Measurements from ENCODE around the gene RAD50.

Gene RAD50

GRCh38 chr5:132662925-132663770 is 106.4 kb downstream of the RAD50 start:
- H3K79me2 ChIP-seq (ENCODE audit: insufficient read depth, low read length): no peaks in the 10 kb centered on the region
- H3K4me2 ChIP-seq (ENCODE audit: low read depth, low read length, poor library complexity, severe bottlenecking): no peak overlapping the region
- no peaks in the 10 kb centered on the region for H3K9me3 ChIP-seq (ENCODE audit: insufficient read depth, low read length)
- H3K36me3 ChIP-seq (ENCODE audit: low read length): no peaks in the 10 kb centered on the region
- H3K9me2 ChIP-seq (replicated peaks; ENCODE audit: insufficient read depth, low read length): no peaks in the 10 kb centered on the region
- no peak overlapping the region for H3K27ac ChIP-seq (ENCODE audit: low read depth, low read length)
- no peak overlapping the region for H2AFZ ChIP-seq (ENCODE audit: low read depth, low read length, severe bottlenecking)
- no peak overlapping the region for H3K4me3 ChIP-seq (ENCODE audit: insufficient read depth, low read length, poor library complexity, severe bottlenecking)
- TF ChIP-seq EZH2phosphoT487 (conservative IDR thresholded peaks at IDR 0.05; ENCODE audit: low read length): no peak
- no peak for TF ChIP-seq CTCF (IDR thresholded peaks at IDR 0.05; ENCODE audit: insufficient read depth, low read length, poor library complexity, severe bottlenecking)
- H3K27me3 ChIP-seq (ENCODE audit: low read length): no peaks in the 10 kb centered on the region
- H4K20me1 ChIP-seq (ENCODE audit: low read depth, low read length): no peaks in the 10 kb centered on the region
- no peaks in the 10 kb centered on the region for H3F3A ChIP-seq (ENCODE audit: insufficient read depth)
- no peak overlapping the region for H3K9ac ChIP-seq (ENCODE audit: low read length)

- Histone ChIP-seq H3K9ac (ENCODE audit: low read length) (no peak overlapping the region), H3K4me2 (ENCODE audit: low read depth, low read length, poor library complexity, severe bottlenecking) (no peak overlapping the region), H3F3A (ENCODE audit: insufficient read depth) (no peaks in the 10 kb centered on the region), H4K20me1 (ENCODE audit: low read depth, low read length) (no peaks in the 10 kb centered on the region), H3K9me2 (replicated peaks; ENCODE audit: insufficient read depth, low read length) (no peaks in the 10 kb centered on the region), H3K9me3 (ENCODE audit: insufficient read depth, low read length) (no peaks in the 10 kb centered on the region), H3K27me3 (ENCODE audit: low read length) (no peaks in the 10 kb centered on the region), H3K4me3 (ENCODE audit: insufficient read depth, low read length, poor library complexity, severe bottlenecking) (no peak overlapping the region), H3K79me2 (ENCODE audit: insufficient read depth, low read length) (no peaks in the 10 kb centered on the region), H2AFZ (ENCODE audit: low read depth, low read length, severe bottlenecking) (no peak overlapping the region), H3K36me3 (ENCODE audit: low read length) (no peaks in the 10 kb centered on the region), H3K27ac (ENCODE audit: low read depth, low read length) (no peak overlapping the region)
- TF ChIP-seq EZH2phosphoT487 (conservative IDR thresholded peaks at IDR 0.05; ENCODE audit: low read length): no peak
- TF ChIP-seq CTCF (IDR thresholded peaks at IDR 0.05; ENCODE audit: insufficient read depth, low read length, poor library complexity, severe bottlenecking): no peak
Measured at GRCh38 chr5:132663771-132664695, 107.3 kb downstream of the RAD50 start.

GRCh38 chr5:132664696-132665209 is 108.0 kb downstream of the RAD50 start:
- Histone ChIP-seq H3K27me3 (ENCODE audit: low read length) (no peaks in the 10 kb centered on the region), H3K27ac (ENCODE audit: low read depth, low read length) (no peak overlapping the region), H3K9me2 (replicated peaks; ENCODE audit: insufficient read depth, low read length) (no peaks in the 10 kb centered on the region), H3K36me3 (ENCODE audit: low read length) (no peaks in the 10 kb centered on the region), H3K4me3 (ENCODE audit: insufficient read depth, low read length, poor library complexity, severe bottlenecking) (no peak overlapping the region), H4K20me1 (ENCODE audit: low read depth, low read length) (no peaks in the 10 kb centered on the region), H2AFZ (ENCODE audit: low read depth, low read length, severe bottlenecking) (no peak overlapping the region), H3K9ac (ENCODE audit: low read length) (no peak overlapping the region), H3K79me2 (ENCODE audit: insufficient read depth, low read length) (no peaks in the 10 kb centered on the region), H3K4me2 (ENCODE audit: low read depth, low read length, poor library complexity, severe bottlenecking) (no peak overlapping the region), H3K9me3 (ENCODE audit: insufficient read depth, low read length) (no peaks in the 10 kb centered on the region), H3F3A (ENCODE audit: insufficient read depth) (no peaks in the 10 kb centered on the region)
- no peak for TF ChIP-seq EZH2phosphoT487 (conservative IDR thresholded peaks at IDR 0.05; ENCODE audit: low read length)

All from SU-DHL-6 (cell line).